Spleen (tissue), 7 donors: ENCODE measurements around the gene TCF7.

Source experiments
- POLR2A ChIP-seq, 3 donors: fragments of 450-650 bp; IDR thresholded peaks; one replicate each; pipeline ENCODE4 v1.5.1; 2017; ENCODE audit warnings: antibody characterized with exemption in 3 of 3, mild to moderate bottlenecking in 1 of 3
- TF ChIP-seq, protein P1 (sequence below), 11 experiments: fragments of 200-600 bp in 7 of 11; fragments of 450-650 bp in 4 of 11; sonication (generic) in 4 of 11; IDR thresholded peaks in 8 of 11; conservative IDR thresholded peaks in 3 of 11; 1 replicate in 7 of 11; 2 replicates in 4 of 11; pipeline versions ENCODE4 v1.4.0 to v1.8.0; 2016 to 2021; ENCODE audit warnings: antibody characterized with exemption in 11 of 11, inconsistent platforms in 4 of 11, mild to moderate bottlenecking in 1 of 11
- donor health status: DM: no; HTN: no; CAD: no; lungs with moderate emphysema.
- donor health status: DM: no; HTN: no; CAD: no.
- donor health status: DM: no; HTN: no; CAD: no.

DNA sequence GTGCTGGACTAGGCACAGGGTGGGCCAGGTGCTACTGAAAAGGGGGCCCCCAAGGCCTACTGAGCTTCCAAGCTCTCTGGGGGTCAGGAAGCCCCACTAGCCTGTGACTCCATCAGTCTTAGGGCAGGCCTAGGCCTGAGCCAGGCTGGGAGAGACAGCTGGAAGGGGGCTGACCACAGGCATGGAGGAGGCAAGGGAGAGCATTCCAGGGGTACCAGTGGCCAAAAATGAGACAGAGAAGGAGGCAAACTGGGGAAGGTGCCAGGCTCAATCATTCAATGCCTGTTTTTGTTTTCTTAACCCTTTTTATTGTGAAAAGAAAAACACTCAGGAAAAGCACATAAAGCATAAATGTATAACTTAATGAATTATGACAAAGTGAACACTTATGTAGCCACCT is 26.2 kb upstream of the TCF7 start:
- TF ChIP-seq, protein P1, sequence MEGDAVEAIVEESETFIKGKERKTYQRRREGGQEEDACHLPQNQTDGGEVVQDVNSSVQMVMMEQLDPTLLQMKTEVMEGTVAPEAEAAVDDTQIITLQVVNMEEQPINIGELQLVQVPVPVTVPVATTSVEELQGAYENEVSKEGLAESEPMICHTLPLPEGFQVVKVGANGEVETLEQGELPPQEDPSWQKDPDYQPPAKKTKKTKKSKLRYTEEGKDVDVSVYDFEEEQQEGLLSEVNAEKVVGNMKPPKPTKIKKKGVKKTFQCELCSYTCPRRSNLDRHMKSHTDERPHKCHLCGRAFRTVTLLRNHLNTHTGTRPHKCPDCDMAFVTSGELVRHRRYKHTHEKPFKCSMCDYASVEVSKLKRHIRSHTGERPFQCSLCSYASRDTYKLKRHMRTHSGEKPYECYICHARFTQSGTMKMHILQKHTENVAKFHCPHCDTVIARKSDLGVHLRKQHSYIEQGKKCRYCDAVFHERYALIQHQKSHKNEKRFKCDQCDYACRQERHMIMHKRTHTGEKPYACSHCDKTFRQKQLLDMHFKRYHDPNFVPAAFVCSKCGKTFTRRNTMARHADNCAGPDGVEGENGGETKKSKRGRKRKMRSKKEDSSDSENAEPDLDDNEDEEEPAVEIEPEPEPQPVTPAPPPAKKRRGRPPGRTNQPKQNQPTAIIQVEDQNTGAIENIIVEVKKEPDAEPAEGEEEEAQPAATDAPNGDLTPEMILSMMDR (IDR thresholded peaks at IDR 0.05 in 8 of 11, conservative IDR thresholded peaks at IDR 0.05 in 3 of 11) = no peak
- TF ChIP-seq POLR2A (IDR thresholded peaks at IDR 0.05) = no peak
